ENCODE data around the gene LEF1. TPM values are rescaled to one million over a fixed set of nuclear protein-coding genes. Genes with fewer than 3 reads are reported as not detected.

The LEF1 gene
- total RNA-seq, 1 donor from 2014 or later, result 1.7 TPM

DNA sequence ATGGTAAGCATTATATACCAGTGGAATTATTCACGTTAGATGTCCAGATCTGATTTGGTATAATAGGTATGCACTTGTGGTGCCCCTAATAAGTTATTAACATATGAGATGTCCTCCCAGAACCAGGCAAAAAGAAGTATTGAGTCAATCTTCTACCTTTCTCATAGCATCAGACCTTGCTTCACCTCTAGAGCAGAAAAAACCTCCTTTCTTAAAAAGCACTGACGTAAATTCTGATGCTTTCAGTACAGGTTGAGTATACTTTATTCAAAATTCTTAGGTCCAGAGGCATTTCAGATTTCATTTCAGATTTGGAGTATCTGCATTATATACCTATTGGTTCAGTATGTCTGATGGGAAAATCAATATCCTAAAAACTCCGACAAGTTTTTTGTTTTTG, 22.4 kb downstream of the LEF1 start:
- Mint-ChIP-seq H3K27me3 (ENCODE audit: unreplicated experiment) (peaks cover 6% of the 10 kb centered on the region), H3K4me3 (ENCODE audit: unreplicated experiment) (no peak overlapping the region), H3K36me3 (ENCODE audit: unreplicated experiment) (no peaks in the 10 kb centered on the region), H3K27ac (ENCODE audit: unreplicated experiment) (no peak overlapping the region), H3K4me1 (ENCODE audit: unreplicated experiment) (peaks cover 5% of the 10 kb centered on the region), H3K9me3 (ENCODE audit: unreplicated experiment) (no peaks in the 10 kb centered on the region)
- no peak for DNase-seq (ENCODE audit: extremely low spot score, unreplicated experiment)
- TF ChIP-seq, protein P1, sequence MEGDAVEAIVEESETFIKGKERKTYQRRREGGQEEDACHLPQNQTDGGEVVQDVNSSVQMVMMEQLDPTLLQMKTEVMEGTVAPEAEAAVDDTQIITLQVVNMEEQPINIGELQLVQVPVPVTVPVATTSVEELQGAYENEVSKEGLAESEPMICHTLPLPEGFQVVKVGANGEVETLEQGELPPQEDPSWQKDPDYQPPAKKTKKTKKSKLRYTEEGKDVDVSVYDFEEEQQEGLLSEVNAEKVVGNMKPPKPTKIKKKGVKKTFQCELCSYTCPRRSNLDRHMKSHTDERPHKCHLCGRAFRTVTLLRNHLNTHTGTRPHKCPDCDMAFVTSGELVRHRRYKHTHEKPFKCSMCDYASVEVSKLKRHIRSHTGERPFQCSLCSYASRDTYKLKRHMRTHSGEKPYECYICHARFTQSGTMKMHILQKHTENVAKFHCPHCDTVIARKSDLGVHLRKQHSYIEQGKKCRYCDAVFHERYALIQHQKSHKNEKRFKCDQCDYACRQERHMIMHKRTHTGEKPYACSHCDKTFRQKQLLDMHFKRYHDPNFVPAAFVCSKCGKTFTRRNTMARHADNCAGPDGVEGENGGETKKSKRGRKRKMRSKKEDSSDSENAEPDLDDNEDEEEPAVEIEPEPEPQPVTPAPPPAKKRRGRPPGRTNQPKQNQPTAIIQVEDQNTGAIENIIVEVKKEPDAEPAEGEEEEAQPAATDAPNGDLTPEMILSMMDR (IDR thresholded peaks at IDR 0.05), result no peak

DNA sequence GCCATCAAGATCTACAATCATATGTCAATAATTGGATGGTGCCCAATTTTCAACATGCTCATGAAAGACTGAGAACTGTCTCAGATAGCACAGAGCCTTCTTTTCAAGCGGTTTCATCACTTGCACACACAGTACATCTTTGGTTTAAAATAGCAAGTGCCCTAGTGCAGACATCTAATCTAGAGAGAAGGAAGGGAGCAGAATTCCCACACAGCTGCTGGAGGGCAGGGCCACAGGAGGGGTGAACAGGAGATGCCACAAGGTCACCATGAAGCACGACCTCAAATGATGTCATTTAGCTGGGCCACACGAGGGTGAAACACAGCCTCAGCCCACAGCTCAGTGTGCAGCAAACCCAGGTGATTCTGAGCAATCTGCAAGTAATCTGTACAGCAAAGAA, 24.3 kb downstream of the LEF1 start:
- Mint-ChIP-seq H3K9me3 (ENCODE audit: unreplicated experiment) (no peaks in the 10 kb centered on the region), H3K36me3 (ENCODE audit: unreplicated experiment) (no peaks in the 10 kb centered on the region), H3K27ac (ENCODE audit: unreplicated experiment) (no peak overlapping the region), H3K27me3 (ENCODE audit: unreplicated experiment) (peaks cover 6% of the 10 kb centered on the region), H3K4me3 (ENCODE audit: unreplicated experiment) (no peak overlapping the region), H3K4me1 (ENCODE audit: unreplicated experiment) (peaks cover 2% of the 10 kb centered on the region)
- no peak for DNase-seq (ENCODE audit: extremely low spot score, unreplicated experiment)
- TF ChIP-seq, protein P1 (IDR thresholded peaks at IDR 0.05), result no peak

DNA sequence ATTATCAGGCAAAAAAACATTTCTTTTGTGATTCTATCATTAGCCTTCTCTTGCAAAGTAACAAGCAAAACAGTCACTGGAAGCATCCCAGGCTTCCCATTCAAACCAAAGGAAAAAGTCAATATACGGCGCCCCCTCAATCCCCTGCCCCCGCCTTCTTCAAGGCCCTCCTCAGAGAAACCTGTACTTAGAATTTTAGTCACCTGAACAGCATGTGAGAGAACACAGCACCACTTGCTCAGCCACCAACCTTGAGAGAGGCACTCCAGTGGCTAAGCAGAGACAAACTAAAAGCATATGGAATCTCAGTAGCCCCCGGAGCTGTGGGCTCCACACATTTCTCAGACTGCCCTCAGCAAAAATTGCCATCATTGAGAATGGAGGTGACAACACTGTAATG, 25.2 kb downstream of the LEF1 start:
- peaks cover 6% of the 10 kb centered on the region for H3K27me3 Mint-ChIP-seq (ENCODE audit: unreplicated experiment)
- no peak overlapping the region for H3K27ac Mint-ChIP-seq (ENCODE audit: unreplicated experiment)
- H3K36me3 Mint-ChIP-seq (ENCODE audit: unreplicated experiment), result no peaks in the 10 kb centered on the region
- peaks cover 2% of the 10 kb centered on the region for H3K4me1 Mint-ChIP-seq (ENCODE audit: unreplicated experiment)
- no peak for DNase-seq (ENCODE audit: extremely low spot score, unreplicated experiment)
- TF ChIP-seq, protein P1 (IDR thresholded peaks at IDR 0.05), result no peak
- no peaks in the 10 kb centered on the region for H3K9me3 Mint-ChIP-seq (ENCODE audit: unreplicated experiment)
- H3K4me3 Mint-ChIP-seq (ENCODE audit: unreplicated experiment), result no peak overlapping the region

DNA sequence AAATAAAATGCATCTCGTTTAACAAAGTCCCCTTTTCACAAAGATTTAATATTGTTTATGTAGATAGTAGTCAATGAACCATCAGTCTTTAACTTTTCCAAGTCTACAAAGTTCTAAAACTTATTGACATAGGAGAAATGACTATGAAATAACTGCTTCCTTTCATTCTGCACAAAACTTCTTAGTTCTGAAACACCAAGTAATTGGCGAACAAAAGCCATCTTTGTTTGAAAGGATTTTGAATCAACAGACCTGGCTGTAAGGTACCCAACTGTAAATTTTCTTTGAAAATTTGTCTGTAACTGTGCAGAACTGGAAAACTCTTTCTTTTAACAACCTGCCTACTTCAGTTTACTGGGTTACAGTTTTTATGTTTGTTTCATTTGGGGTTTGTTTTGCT, 25.9 kb downstream of the LEF1 start:
- Mint-ChIP-seq H3K4me3 (ENCODE audit: unreplicated experiment) (no peak overlapping the region), H3K36me3 (ENCODE audit: unreplicated experiment) (no peaks in the 10 kb centered on the region), H3K9me3 (ENCODE audit: unreplicated experiment) (no peaks in the 10 kb centered on the region), H3K27me3 (ENCODE audit: unreplicated experiment) (peaks cover 6% of the 10 kb centered on the region), H3K27ac (ENCODE audit: unreplicated experiment) (no peak overlapping the region), H3K4me1 (ENCODE audit: unreplicated experiment) (peaks cover 2% of the 10 kb centered on the region)
- TF ChIP-seq, protein P1 (IDR thresholded peaks at IDR 0.05), result no peak
- no peak for DNase-seq (ENCODE audit: extremely low spot score, unreplicated experiment)

DNA sequence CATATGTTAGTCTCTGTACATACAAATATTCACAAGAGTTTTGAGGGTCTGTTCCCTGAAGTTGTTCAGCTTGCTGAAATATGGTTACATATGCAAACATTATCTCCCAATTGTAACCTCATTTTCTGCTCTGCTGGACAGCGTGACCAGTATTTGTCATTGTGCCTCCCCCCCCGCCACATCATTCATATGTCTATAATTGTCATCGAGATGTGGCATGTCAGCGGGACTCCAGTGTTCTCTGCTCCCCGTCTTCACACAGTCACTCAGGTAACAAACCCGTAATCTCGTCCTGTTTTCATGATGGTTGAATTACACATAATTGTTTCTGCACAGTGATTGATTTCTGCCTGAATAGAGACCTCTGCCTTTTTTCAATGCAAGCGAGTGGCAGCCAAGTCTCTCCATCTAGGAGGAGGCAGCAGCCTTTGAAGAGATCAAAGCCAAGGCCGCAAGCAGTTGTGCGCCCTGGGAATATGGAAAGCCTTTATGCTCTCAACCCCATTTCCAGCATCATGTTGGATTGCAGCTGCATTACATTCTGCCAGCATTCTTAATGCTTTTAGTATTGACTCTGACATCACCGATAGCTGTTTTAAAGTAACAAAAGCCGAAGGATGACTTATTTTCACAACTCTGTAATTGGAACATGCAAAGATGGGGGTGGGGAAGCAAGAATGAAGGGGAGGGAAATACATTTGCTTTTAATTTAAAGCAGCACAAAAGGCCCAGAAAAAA, 27.4 kb downstream of the LEF1 start:
- Mint-ChIP-seq H3K4me3 (ENCODE audit: unreplicated experiment) (no peak overlapping the region), H3K27ac (ENCODE audit: unreplicated experiment) (no peak overlapping the region), H3K9me3 (ENCODE audit: unreplicated experiment) (no peaks in the 10 kb centered on the region), H3K36me3 (ENCODE audit: unreplicated experiment) (no peaks in the 10 kb centered on the region), H3K27me3 (ENCODE audit: unreplicated experiment) (peaks cover 10% of the 10 kb centered on the region), H3K4me1 (ENCODE audit: unreplicated experiment) (peaks cover 2% of the 10 kb centered on the region)
- no peak for DNase-seq (ENCODE audit: extremely low spot score, unreplicated experiment)
- TF ChIP-seq, protein P1 (IDR thresholded peaks at IDR 0.05), result no peak
